Ammon's horn (tissue), 1 donor: ENCODE measurements around the gene POU5F1.
A peak's percentile ranks its signal among the peaks of the same experiment; 100 is the strongest.

ENCODE experiments used
- DNase-seq: peaks from one replicate; pipeline ENCODE4 v3.0.0-alpha.2; 2016; ENCODE audit warnings: low spot score

Gene POU5F1

GRCh38 chr6:31114541-31114878 lies 56.0 kb downstream of the POU5F1 start, which contains the start of gene PSORS1C1:
TSS of gene PSORS1C1 (plus strand) at chr6:31114800. CDS start at chr6:31129633, 14,833 bp downstream.
- DNase-seq = peak; percentile 60
